H1 (cell line): Measurements from ENCODE around the gene XPO6. TPM values are rescaled to one million over a fixed set of nuclear protein-coding genes. Genes with fewer than 3 reads are reported as not detected.

Experiments used
- CTCF ChIA-PET: fragments of 300-600 bp; sonication (Branson Sonifier 250); formaldehyde crosslinking; loops from one replicate; lab custom pipeline; 2021; ENCODE audit not compliant: partially characterized antibody; lab: Charles Lee
- POLR2A ChIA-PET: fragments of 300-600 bp; sonication (Branson Sonifier 250); formaldehyde crosslinking; loops from one replicate; lab custom pipeline; 2021; ENCODE audit warnings: inconsistent platforms; ENCODE audit not compliant: partially characterized antibody; lab: Charles Lee
- DNase-seq, 2 experiments: peaks; one replicate each; pipeline versions ENCODE4 v3.0.0 to v3.0.0-alpha.2; 2010 to 2022; ENCODE audit warnings: low spot score in 2 of 2, low read depth in 1 of 2, mixed read lengths in 1 of 2
- FAIRE-seq: peaks from 2 replicates; lab custom pipeline; 2011; peaks lifted over from hg19 to GRCh38; lab: Jason Lieb, UNC
- H2AFZ ChIP-seq: 2 replicates; pipeline ENCODE4 v1.8.1; 2012; ENCODE audit warnings: low read length, inconsistent platforms
- H2AK5ac ChIP-seq: 2 replicates; pipeline ENCODE4 v1.6.1; 2013; ENCODE audit warnings: low read depth, low read length
- H2BK120ac ChIP-seq: replicated peaks from 2 replicates; pipeline ENCODE3; 2013; ENCODE audit warnings: low read depth, low read length, inconsistent platforms
- H2BK12ac ChIP-seq: 2 replicates; pipeline ENCODE4 v1.6.1; 2013; ENCODE audit warnings: low read depth, low read length
- H2BK15ac ChIP-seq: 2 replicates; pipeline ENCODE4 v1.6.1; 2013; ENCODE audit warnings: low read length
- H2BK20ac ChIP-seq: 2 replicates; pipeline ENCODE4 v1.6.1; 2013; ENCODE audit warnings: low read length
- H2BK5ac ChIP-seq: 2 replicates; pipeline ENCODE4 v1.6.1; 2013; ENCODE audit warnings: low read depth, low read length
- H3K14ac ChIP-seq: 2 replicates; pipeline ENCODE4 v1.6.1; 2013; ENCODE audit warnings: inconsistent platforms; ENCODE audit not compliant: insufficient read length
- H3K18ac ChIP-seq: 2 replicates; pipeline ENCODE4 v1.6.1; 2013; ENCODE audit warnings: low read length; ENCODE audit errors: extremely low read depth
- H3K23ac ChIP-seq: 2 replicates; pipeline ENCODE4 v1.6.1; 2013; ENCODE audit warnings: inconsistent platforms; ENCODE audit not compliant: insufficient read length
- H3K23me2 ChIP-seq: 2 replicates; pipeline ENCODE4 v1.6.1; 2013; ENCODE audit warnings: low read depth, low read length
- H3K27ac ChIP-seq: 2 replicates; pipeline ENCODE4 v1.6.1; 2011; ENCODE audit warnings: low read depth, low read length, inconsistent platforms
- H3K27me3 ChIP-seq, 4 experiments: replicated peaks in 1 of 4; 1 replicate in 1 of 4; 2 replicates in 3 of 4; pipeline versions ENCODE4 v1.6.1 to v1.8.1; 2011 to 2013; ENCODE audit warnings: low read length in 3 of 4, mild to moderate bottlenecking in 3 of 4, inconsistent platforms in 2 of 4, mixed read lengths in 2 of 4, moderate library complexity in 1 of 4; ENCODE audit not compliant: control insufficient read depth in 3 of 4, insufficient read depth in 3 of 4; ENCODE audit errors: extremely low read depth in 1 of 4
- H3K36me3 ChIP-seq, 4 experiments: 2 replicates each; pipeline versions ENCODE4 v1.6.1 to v1.8.1; 2011 to 2013; ENCODE audit warnings: mild to moderate bottlenecking in 4 of 4, low read length in 3 of 4, moderate library complexity in 2 of 4, control low read depth in 1 of 4, inconsistent platforms in 1 of 4; ENCODE audit not compliant: insufficient read depth in 4 of 4, control insufficient read depth in 2 of 4
- H3K4ac ChIP-seq: replicated peaks from 2 replicates; pipeline ENCODE3; 2013; ENCODE audit warnings: low read length, low read depth, mixed read lengths, inconsistent platforms; ENCODE audit not compliant: insufficient read length
- H3K4me1 ChIP-seq, 4 experiments: replicated peaks in 1 of 4; 1 replicate in 1 of 4; 2 replicates in 3 of 4; pipeline versions ENCODE4 v1.6.1 to v1.8.1; 2011 to 2013; ENCODE audit warnings: low read length in 3 of 4, inconsistent platforms in 2 of 4, mixed read lengths in 1 of 4; ENCODE audit not compliant: insufficient read depth in 4 of 4, control insufficient read depth in 3 of 4
- H3K4me2 ChIP-seq, 2 experiments: 2 replicates each; pipeline versions ENCODE4 v1.6.1 to v1.8.1; 2011 to 2013; ENCODE audit warnings: low read depth in 2 of 2, low read length in 2 of 2, control low read depth in 1 of 2, inconsistent platforms in 1 of 2, mild to moderate bottlenecking in 1 of 2; ENCODE audit not compliant: insufficient read depth in 1 of 2
- H3K4me3 ChIP-seq, 4 experiments: fragments of 200-600, 300-600 bp in 1 of 4; sonication (generic), shearing (Covaris generic), sonication (Bioruptor Twin) in 1 of 4; 2 replicates each; pipeline versions ENCODE4 v1.5.1 to v1.8.1; 2011 to 2016; ENCODE audit warnings: low read length in 4 of 4, low read depth in 3 of 4, control low read depth in 2 of 4, inconsistent platforms in 2 of 4, mild to moderate bottlenecking in 2 of 4, mixed read lengths in 1 of 4, moderate library complexity in 1 of 4; ENCODE audit not compliant: insufficient read depth in 2 of 4; ENCODE audit errors: extremely low read depth in 1 of 4
- H3K56ac ChIP-seq: replicated peaks from 2 replicates; pipeline ENCODE3; 2013; ENCODE audit warnings: low read depth, mild to moderate bottlenecking, mixed read lengths, low read length, inconsistent platforms; ENCODE audit not compliant: insufficient read length
- H3K79me1 ChIP-seq: 2 replicates; pipeline ENCODE4 v1.6.1; 2013; ENCODE audit warnings: low read depth, low read length, control low read depth
- H3K79me2 ChIP-seq, 2 experiments: 2 replicates each; pipeline versions ENCODE4 v1.6.1 to v1.8.1; 2012 to 2013; ENCODE audit warnings: low read length in 2 of 2, mild to moderate bottlenecking in 2 of 2, inconsistent platforms in 1 of 2; ENCODE audit not compliant: insufficient read depth in 2 of 2, control insufficient read depth in 1 of 2
- H3K9ac ChIP-seq, 4 experiments: replicated peaks in 1 of 4; 1 replicate in 1 of 4; 2 replicates in 3 of 4; pipeline versions ENCODE4 v1.6.1 to v1.8.1; 2011 to 2013; ENCODE audit warnings: low read depth in 3 of 4, low read length in 3 of 4, control low read depth in 2 of 4, mild to moderate bottlenecking in 2 of 4, moderate library complexity in 2 of 4, inconsistent platforms in 1 of 4; ENCODE audit errors: extremely low read depth in 1 of 4
- H3K9me3 ChIP-seq, 2 experiments: 2 replicates each; pipeline versions ENCODE4 v1.6.1 to v1.8.1; 2012 to 2013; ENCODE audit warnings: mild to moderate bottlenecking in 2 of 2, moderate library complexity in 2 of 2, control low read depth in 1 of 2, inconsistent platforms in 1 of 2, low read depth in 1 of 2, low read length in 1 of 2, mixed read lengths in 1 of 2; ENCODE audit not compliant: insufficient read depth in 2 of 2
- H4K20me1 ChIP-seq, 2 experiments: replicated peaks in 1 of 2; 2 replicates each; pipeline versions ENCODE3 to v1.8.1; 2011 to 2013; ENCODE audit warnings: inconsistent platforms in 2 of 2, low read length in 2 of 2, mild to moderate bottlenecking in 1 of 2; ENCODE audit not compliant: insufficient read depth in 2 of 2, control insufficient read depth in 1 of 2
- H4K5ac ChIP-seq: 2 replicates; pipeline ENCODE4 v1.6.1; 2013; ENCODE audit warnings: low read length, low read depth, mixed read lengths, inconsistent platforms; ENCODE audit not compliant: insufficient read length
- H4K8ac ChIP-seq: 2 replicates; pipeline ENCODE4 v1.8.0; 2013; ENCODE audit warnings: mild to moderate bottlenecking, moderate library complexity, low read length, inconsistent platforms; ENCODE audit not compliant: insufficient read depth; ENCODE audit errors: extremely low read depth
- H4K91ac ChIP-seq: replicated peaks from 2 replicates; pipeline ENCODE3; 2013; ENCODE audit warnings: low read length, mixed read lengths, inconsistent platforms; ENCODE audit not compliant: insufficient read length
- POLR2AphosphoS5 ChIP-seq: IDR thresholded peaks from 2 replicates; pipeline ENCODE4 v1.6.1; 2011; ENCODE audit warnings: low read depth, low read length
- SP2 ChIP-seq: IDR thresholded peaks from 2 replicates; pipeline ENCODE4 v1.6.1; 2012; ENCODE audit warnings: mild to moderate bottlenecking, low read length, inconsistent platforms
- TCF12 ChIP-seq: IDR thresholded peaks from 2 replicates; pipeline ENCODE4 v1.6.1; 2011; ENCODE audit warnings: low read depth, mild to moderate bottlenecking, low read length
- WGBS, 2 experiments: shearing (Covaris generic) in 1 of 2; methylation state at CpG; one replicate each; pipeline versions ENCODE4 v1.1.6 to v1.1.7; 2013 to 2015; ENCODE audit warnings: low lambda C conversion rate in 2 of 2, mixed read lengths in 2 of 2, inconsistent platforms in 1 of 2, low coverage in 1 of 2, missing lambda C conversion rate in 1 of 2; ENCODE audit not compliant: insufficient replicate concordance in 2 of 2, insufficient coverage in 1 of 2, insufficient read length in 1 of 2; ENCODE audit errors: extremely low coverage in 1 of 2, missing lambda C conversion rate in 1 of 2; 5-methylcytosine and 5-hydroxymethylcytosine counted together
- polyA plus RNA-seq, 7 experiments: library from polyadenylated mRNA; depleted of rRNA in 3 of 7; stranded (reverse) in 5 of 7; unstranded in 2 of 7; fragments of >200 nt in 5 of 7; fragments of 200-250 nt in 2 of 7; gene quantifications; 1 replicate in 5 of 7; 2 replicates in 1 of 7; 4 replicates in 1 of 7; pipeline versions ENCODE4 v1.2.1 to v1.2.3, GENCODE V29; 2011 to 2013; ENCODE audit warnings: missing spikeins in 2 of 7, mixed read lengths in 2 of 7
- total RNA-seq: library from RNA; stranded (reverse); fragmentation: NEBNext Ultra II Directional; extraction: Animal tissue kit (Norgen Biotek cat#: 25700); gene quantifications from 2 replicates; pipeline ENCODE4 v1.2.1, GENCODE V29; 2021
- TF ChIP-seq, protein P1 (sequence below): IDR thresholded peaks from 2 replicates; pipeline ENCODE4 v1.6.1; 2012; ENCODE audit warnings: inconsistent platforms

The XPO6 gene
- total and polyA plus RNA-seq, 2 of the 8 experiments (the other 6 are each of a cell fraction or from before 2014, with no cell fraction given): 152 to 254 TPM

DNA sequence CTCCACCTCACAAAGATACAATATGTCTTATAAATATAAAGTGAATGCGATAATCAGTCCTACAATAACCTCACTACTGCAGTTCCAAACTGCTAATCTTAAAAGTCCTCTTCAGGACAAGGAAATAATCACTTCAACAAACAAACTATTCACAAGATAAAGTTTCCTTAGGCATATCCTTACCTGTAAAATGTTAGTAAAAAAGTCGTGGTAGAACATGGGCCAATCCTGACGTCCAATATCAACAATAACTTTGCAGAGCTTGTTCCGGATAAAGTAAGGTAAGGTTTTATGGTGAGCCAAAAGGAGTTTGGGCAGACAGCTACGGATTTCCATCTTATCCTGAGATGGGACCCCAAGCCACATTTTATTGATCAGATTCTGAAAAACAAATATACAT is 36.0 kb downstream of the XPO6 start:
- no peak overlapping the region for H2BK15ac ChIP-seq
- H2BK5ac ChIP-seq: no peak overlapping the region
- peaks cover 0 to 31% (median 6%) of the 10 kb centered on the region in 4 experiments; a peak in 3 of 8 replicates for H3K36me3 ChIP-seq
- FAIRE-seq: no peak
- H3K23me2 ChIP-seq: no peaks in the 10 kb centered on the region
- no peak overlapping the region for H3K4me3 ChIP-seq
- no peak overlapping the region for H4K8ac ChIP-seq
- no peak for TF ChIP-seq POLR2AphosphoS5
- no peak for TF ChIP-seq SP2
- TF ChIP-seq, protein P1, sequence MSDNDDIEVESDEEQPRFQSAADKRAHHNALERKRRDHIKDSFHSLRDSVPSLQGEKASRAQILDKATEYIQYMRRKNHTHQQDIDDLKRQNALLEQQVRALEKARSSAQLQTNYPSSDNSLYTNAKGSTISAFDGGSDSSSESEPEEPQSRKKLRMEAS: no peak
- TF ChIP-seq TCF12: no peak
- no peak overlapping the region for H4K91ac ChIP-seq
- H3K14ac ChIP-seq: no peak overlapping the region
- no peaks in the 10 kb centered on the region for H3K4me1 ChIP-seq
- H3K4ac ChIP-seq: no peak overlapping the region
- no peak overlapping the region for H3K18ac ChIP-seq
- no peak overlapping the region for H2BK120ac ChIP-seq
- no peaks in the 10 kb centered on the region for H4K20me1 ChIP-seq
- no peak overlapping the region for H3K27ac ChIP-seq
- ChIA-PET POLR2A (interaction anchor here (1.0 to 1.3 kb wide), 2 partner anchors 33 to 36 kb away, joined by 3 read pairs; partner anchors contain the start of gene XPO6), CTCF (interaction anchor here (0.8 kb wide), 1 partner anchor 42 kb away, joined by 4 read pairs; no protein-coding TSS in a partner anchor)
- no peak overlapping the region for H2AK5ac ChIP-seq
- H3K4me2 ChIP-seq: no peak overlapping the region
- 83% methylated on average over 5 of the region's 5 CpGs; no CpG with 5 or more reads in 1 of the 2 experiments for WGBS, 2 experiments
- H2AFZ ChIP-seq: no peak overlapping the region
- H3K56ac ChIP-seq: no peak overlapping the region
- peaks cover 2% of the 10 kb centered on the region; the same call in 1 of the 2 replicates for H3K79me1 ChIP-seq
- no peaks in the 10 kb centered on the region for H3K9me3 ChIP-seq
- no peak overlapping the region for H2BK20ac ChIP-seq
- H3K79me2 ChIP-seq: peaks cover 3 to 33% of the 10 kb centered on the region in 2 experiments; a peak in 2 of 4 replicates
- no peak overlapping the region for H4K5ac ChIP-seq
- H2BK12ac ChIP-seq: no peak overlapping the region
- no peaks in the 10 kb centered on the region for H3K27me3 ChIP-seq
- no peak overlapping the region for H3K9ac ChIP-seq
- no peak overlapping the region for H3K23ac ChIP-seq
- DNase-seq: no peak
